ENCODE results near the gene GTSF1L. TPM values are rescaled to one million over a fixed set of nuclear protein-coding genes. Genes with fewer than 3 reads are reported as not detected.

The GTSF1L gene
- total RNA-seq, result not detected in 2 replicates

DNA sequence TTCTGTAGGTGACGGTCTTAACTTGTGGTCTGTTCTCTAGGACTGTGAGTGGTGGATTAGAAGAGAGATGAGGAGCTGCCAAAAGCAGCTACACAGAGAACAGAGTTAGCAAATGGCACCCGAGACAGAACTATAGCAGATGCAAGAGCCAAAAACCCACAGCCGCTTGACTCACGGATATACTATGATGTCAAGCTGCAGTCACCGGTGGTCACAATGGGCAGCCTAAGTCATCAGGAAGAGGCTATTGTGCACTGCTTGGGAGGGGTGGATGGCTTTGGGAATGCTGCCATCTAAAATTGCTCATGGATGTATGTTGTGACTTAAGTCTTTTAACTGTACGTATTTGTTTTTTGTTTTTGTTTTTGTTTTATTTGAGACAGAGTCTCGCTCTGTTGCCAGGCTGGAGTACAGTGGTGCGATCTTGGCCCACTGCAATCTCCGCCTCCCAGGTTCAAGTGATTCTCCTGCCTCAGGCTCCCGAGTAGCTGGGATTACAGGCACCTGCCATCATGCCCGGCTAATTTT, at the start of gene GTSF1L:
Gene GTSF1L (minus strand): TSS at position 192 of the 528 bp plus-strand sequence. CDS start 308 bp downstream, outside the sequence.

Other genes with a start within 250 kb of the GTSF1L start
- 2.9 and 6.6 TPM in 2 replicates for gene L3MBTL1, start 219.3 kb downstream of the GTSF1L start, total RNA-seq
- gene SGK2, start 168.0 kb downstream of the GTSF1L start, total RNA-seq, result 0.18 TPM in 1 of 2 replicates, not detected in the other
- 31.0 and 31.7 TPM in 2 replicates for gene IFT52, start 136.1 kb downstream of the GTSF1L start, total RNA-seq
- 36.9 and 38.9 TPM in 2 replicates for gene MYBL2, start 59.9 kb downstream of the GTSF1L start, total RNA-seq
- 15.8 and 24.8 TPM in 2 replicates for gene TOX2, start 187.8 kb upstream of the GTSF1L start, total RNA-seq